Measurements from ENCODE around the gene FSTL5. TPM values are rescaled to one million over a fixed set of nuclear protein-coding genes. Genes with fewer than 3 reads are reported as not detected.

FSTL5 gene
- total RNA-seq, 1 experiment from 2014 or later = not detected

DNA sequence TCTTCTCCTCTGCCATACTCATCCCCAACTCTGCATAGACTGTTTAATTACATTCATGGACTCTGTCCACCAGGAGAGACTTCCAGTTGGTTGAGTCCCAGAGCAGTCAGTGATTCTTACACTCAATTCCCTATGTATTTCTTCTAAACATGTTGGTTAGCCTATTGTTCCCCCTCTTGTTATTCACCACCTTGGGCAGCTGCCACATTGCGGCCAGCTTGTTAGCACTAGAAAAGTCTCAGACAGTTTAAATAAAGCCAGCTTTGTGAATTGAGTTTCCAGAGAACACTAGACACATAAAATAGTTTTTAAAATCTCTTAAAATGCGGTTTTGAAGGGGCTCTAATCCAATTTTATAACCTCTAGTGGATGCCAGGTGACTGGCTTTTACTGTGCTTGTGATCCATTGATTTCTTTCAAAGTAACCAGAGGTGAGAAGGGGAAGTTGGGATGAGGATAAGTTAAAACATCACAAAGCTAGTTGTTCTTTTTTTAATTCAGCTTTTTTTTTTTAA is 827.7 kb downstream of the FSTL5 start:
- Histone ChIP-seq H2AFZ (ENCODE audit: low read length) (no peak overlapping the region), H2BK15ac (ENCODE audit: low read depth, low read length) (no peak overlapping the region), H2BK20ac (ENCODE audit: low read depth, low read length, poor library complexity, severe bottlenecking) (no peak overlapping the region), H3K79me1 (ENCODE audit: insufficient read depth, low read depth, low read length, poor library complexity, severe bottlenecking) (no peaks in the 10 kb centered on the region), H3K27ac (ENCODE audit: insufficient read length, low read depth, low read length) (no peak overlapping the region), H3K4ac (ENCODE audit: low read depth, low read length) (no peak overlapping the region), H3K79me2 (ENCODE audit: insufficient read depth, low read length) (no peaks in the 10 kb centered on the region), H3K23me2 (ENCODE audit: insufficient read length, low read depth, low read length, poor library complexity, severe bottlenecking) (no peaks in the 10 kb centered on the region), H4K8ac (replicated peaks; ENCODE audit: insufficient read length, low read depth, low read length) (no peak overlapping the region), H3K9me3 (ENCODE audit: control insufficient read depth, low read depth, low read length) (no peaks in the 10 kb centered on the region), H4K91ac (ENCODE audit: insufficient read length, low read depth, low read length) (no peak overlapping the region), H3K14ac (ENCODE audit: insufficient read depth, low read length) (no peak overlapping the region), H4K20me1 (ENCODE audit: control insufficient read depth, insufficient read depth, insufficient read length) (no peaks in the 10 kb centered on the region), H3K23ac (ENCODE audit: insufficient read length, low read depth, low read length) (no peak overlapping the region), H3K18ac (ENCODE audit: insufficient read length, low read depth, low read length) (no peak overlapping the region), H3K4me2 (ENCODE audit: insufficient read depth, insufficient read length, low read length) (no peak overlapping the region), H3K27me3 (ENCODE audit: insufficient read depth, low read length) (no peaks in the 10 kb centered on the region), H3K4me1 (ENCODE audit: insufficient read depth, low read length) (no peaks in the 10 kb centered on the region), H2AK5ac (ENCODE audit: insufficient read length, low read length) (no peak overlapping the region), H2BK12ac (ENCODE audit: insufficient read length, low read depth, low read length) (no peak overlapping the region), H4K5ac (ENCODE audit: insufficient read length, low read depth, low read length) (no peak overlapping the region), H2BK120ac (ENCODE audit: low read depth, low read length, poor library complexity, severe bottlenecking) (no peak overlapping the region), H3K56ac (ENCODE audit: insufficient read length, low read depth, low read length) (no peak overlapping the region), H3T11ph (ENCODE audit: low read length) (no peak overlapping the region), H3K9ac (ENCODE audit: extremely low read depth, insufficient read length, low read length) (no peak overlapping the region), H2BK5ac (ENCODE audit: insufficient read length, low read length) (no peak overlapping the region)
- no peak overlapping the region for H3K4me3 Mint-ChIP-seq
- no peaks in the 10 kb centered on the region for H3K36me3 Mint-ChIP-seq (ENCODE audit: insufficient read depth in 1 of 3, low read depth in 3 of 3)
- H3K4me1 Mint-ChIP-seq = 0 out of 4 replicates have a peak, but pooled peaks cover 0 to 4% of the 10 kb centered on the region in 2 experiments
- TF ChIP-seq, protein P1, sequence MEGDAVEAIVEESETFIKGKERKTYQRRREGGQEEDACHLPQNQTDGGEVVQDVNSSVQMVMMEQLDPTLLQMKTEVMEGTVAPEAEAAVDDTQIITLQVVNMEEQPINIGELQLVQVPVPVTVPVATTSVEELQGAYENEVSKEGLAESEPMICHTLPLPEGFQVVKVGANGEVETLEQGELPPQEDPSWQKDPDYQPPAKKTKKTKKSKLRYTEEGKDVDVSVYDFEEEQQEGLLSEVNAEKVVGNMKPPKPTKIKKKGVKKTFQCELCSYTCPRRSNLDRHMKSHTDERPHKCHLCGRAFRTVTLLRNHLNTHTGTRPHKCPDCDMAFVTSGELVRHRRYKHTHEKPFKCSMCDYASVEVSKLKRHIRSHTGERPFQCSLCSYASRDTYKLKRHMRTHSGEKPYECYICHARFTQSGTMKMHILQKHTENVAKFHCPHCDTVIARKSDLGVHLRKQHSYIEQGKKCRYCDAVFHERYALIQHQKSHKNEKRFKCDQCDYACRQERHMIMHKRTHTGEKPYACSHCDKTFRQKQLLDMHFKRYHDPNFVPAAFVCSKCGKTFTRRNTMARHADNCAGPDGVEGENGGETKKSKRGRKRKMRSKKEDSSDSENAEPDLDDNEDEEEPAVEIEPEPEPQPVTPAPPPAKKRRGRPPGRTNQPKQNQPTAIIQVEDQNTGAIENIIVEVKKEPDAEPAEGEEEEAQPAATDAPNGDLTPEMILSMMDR (conservative IDR thresholded peaks at IDR 0.05) = no peak
- no peaks in the 10 kb centered on the region for H3K9me3 Mint-ChIP-seq
- H3K27ac Mint-ChIP-seq = no peak overlapping the region
- WGBS (ENCODE audit: extremely low coverage, insufficient read length, low lambda C conversion rate) = no CpG with 5 or more reads among the region's 2 CpGs
- no peak for DNase-seq
- no peaks in the 10 kb centered on the region for H3K27me3 Mint-ChIP-seq (ENCODE audit: low read depth)

Data from H9 (cell line).